HUES64 (cell line): ENCODE data around the gene ACTL8.

ENCODE experiments used
- H3K27ac ChIP-seq: 2 replicates; pipeline ENCODE4 v1.7.0; 2013; ENCODE audit warnings: low read depth, low read length, inconsistent platforms
- H3K27me3 ChIP-seq: 2 replicates; pipeline ENCODE4 v1.6.1; 2013; ENCODE audit warnings: mild to moderate bottlenecking, low read length; ENCODE audit not compliant: insufficient read depth
- H3K36me3 ChIP-seq: 2 replicates; pipeline ENCODE4 v1.6.1; 2013; ENCODE audit warnings: mild to moderate bottlenecking, low read length; ENCODE audit not compliant: insufficient read depth
- H3K4me1 ChIP-seq: 2 replicates; pipeline ENCODE4 v1.6.1; 2013; ENCODE audit warnings: mild to moderate bottlenecking, low read length, moderate library complexity; ENCODE audit not compliant: insufficient read depth
- H3K4me3 ChIP-seq: 2 replicates; pipeline ENCODE4 v1.5.1; 2013; ENCODE audit warnings: mild to moderate bottlenecking, low read length, moderate library complexity
- H3K9ac ChIP-seq: 2 replicates; pipeline ENCODE4 v1.6.1; 2013; ENCODE audit warnings: mild to moderate bottlenecking, low read depth, low read length
- H3K9me3 ChIP-seq: 2 replicates; pipeline ENCODE4 v1.6.1; 2013; ENCODE audit warnings: low read depth, low read length; ENCODE audit not compliant: insufficient read depth
- WGBS: fragments of 150-250, 120-280 bp; methylation state at CpG from one replicate; pipeline ENCODE4 v1.1.7; 2013; ENCODE audit warnings: missing lambda C conversion rate; 5-methylcytosine and 5-hydroxymethylcytosine counted together

The ACTL8 gene

DNA sequence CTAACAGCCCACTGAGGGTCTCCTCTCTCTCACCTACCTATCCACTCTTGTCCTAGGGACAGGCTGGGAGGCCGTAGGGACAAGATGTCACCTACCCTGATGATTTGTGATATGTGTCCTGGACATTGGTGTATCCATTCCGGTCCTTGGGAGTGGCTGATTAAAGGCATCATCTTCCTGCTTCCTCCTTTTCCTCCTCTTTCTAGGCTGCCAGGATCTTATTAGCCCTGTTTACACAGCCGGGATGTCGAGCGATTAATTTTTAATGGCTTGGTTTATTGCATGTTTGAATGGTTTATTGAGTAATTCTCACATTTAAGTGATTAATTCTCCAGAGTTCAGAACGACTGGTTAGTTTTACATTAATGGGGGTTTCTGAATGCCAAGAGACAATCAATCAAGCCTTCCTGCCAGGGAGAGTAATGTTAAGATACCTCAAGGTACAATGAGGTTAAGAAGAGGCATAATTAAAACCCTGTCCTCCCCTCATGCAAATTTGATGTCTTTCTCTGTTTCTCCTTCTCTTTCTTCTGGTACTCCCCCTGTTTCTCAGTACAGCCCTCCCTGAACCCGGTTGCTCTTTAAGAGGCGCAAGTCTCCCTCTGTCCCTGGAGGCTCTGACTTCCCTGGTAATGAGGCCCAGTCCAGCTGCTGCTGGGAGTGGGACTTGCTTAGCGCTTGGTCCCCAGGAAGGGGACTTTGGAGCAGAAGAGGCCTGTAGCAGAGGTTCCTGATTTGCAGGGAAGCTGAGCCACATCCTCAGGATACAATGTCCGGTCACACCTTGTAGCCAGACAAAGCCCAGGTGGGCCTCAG, 50.9 kb downstream of the ACTL8 start:
- H3K27ac ChIP-seq, result no peak overlapping the region
- 88% methylated on average over 10 of the region's 10 CpGs for WGBS

DNA sequence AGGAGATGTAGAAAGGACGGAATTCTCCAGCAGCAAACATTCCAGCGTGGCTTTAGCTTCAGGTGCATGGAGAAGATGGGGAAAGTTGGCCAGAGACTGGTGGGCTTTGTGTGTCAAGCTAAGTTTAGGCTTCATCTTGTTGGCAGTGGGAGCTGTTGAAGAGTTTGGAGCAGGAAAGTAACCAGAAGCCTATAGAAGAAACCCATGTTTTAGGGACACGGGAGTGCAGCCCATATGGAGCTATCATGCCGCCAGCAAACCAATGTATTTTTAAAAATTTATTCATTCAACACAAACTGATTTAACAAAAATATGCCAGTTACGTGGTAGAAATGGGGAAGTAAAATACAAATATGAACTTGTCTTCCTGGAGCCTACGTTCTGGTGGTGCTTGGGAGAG, 53.7 kb downstream of the ACTL8 start:
- H3K9ac ChIP-seq, result no peak overlapping the region
- H3K27ac ChIP-seq, result no peak overlapping the region
- H3K4me3 ChIP-seq, result no peak overlapping the region
- no peaks in the 10 kb centered on the region for H3K4me1 ChIP-seq
- 90% methylated on average over 5 of the region's 6 CpGs for WGBS
- no peaks in the 10 kb centered on the region for H3K27me3 ChIP-seq
- H3K36me3 ChIP-seq, result no peaks in the 10 kb centered on the region
- H3K9me3 ChIP-seq, result peaks cover 11% of the 10 kb centered on the region; the same call in 1 of the 2 replicates

More for the DNA sequence above, 50.9 kb downstream of the ACTL8 start:
- Histone ChIP-seq H3K36me3 (no peaks in the 10 kb centered on the region), H3K4me3 (no peak overlapping the region), H3K27me3 (no peaks in the 10 kb centered on the region), H3K9me3 (peaks cover 11% of the 10 kb centered on the region; the same call in 1 of the 2 replicates), H3K9ac (no peak overlapping the region), H3K4me1 (no peaks in the 10 kb centered on the region)

DNA sequence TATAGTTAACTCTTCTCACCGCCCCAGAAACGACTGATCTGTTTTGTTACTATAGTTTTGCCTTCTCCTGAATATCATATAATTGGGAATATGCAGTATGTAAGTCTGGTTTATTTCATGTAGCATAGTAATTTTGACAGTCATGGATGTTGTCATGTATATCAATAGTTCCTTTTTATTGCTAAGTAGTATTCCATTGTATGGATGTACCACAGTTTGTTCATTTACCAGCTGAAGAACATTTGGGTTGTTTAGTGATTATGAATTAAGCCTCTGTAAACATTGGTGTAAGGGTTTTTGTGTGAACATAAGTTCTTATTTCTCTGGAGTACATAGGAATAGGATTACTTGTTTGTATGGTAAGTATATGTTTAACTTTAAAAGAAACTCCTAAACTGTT, 55.5 kb downstream of the ACTL8 start:
- Histone ChIP-seq H3K27ac (no peak overlapping the region), H3K4me3 (no peak overlapping the region), H3K9me3 (peaks cover 11% of the 10 kb centered on the region; the same call in 1 of the 2 replicates), H3K27me3 (no peaks in the 10 kb centered on the region), H3K36me3 (no peaks in the 10 kb centered on the region), H3K9ac (no peak overlapping the region), H3K4me1 (no peaks in the 10 kb centered on the region)
- WGBS, result 94% methylated on average over 2 of the region's 2 CpGs

DNA sequence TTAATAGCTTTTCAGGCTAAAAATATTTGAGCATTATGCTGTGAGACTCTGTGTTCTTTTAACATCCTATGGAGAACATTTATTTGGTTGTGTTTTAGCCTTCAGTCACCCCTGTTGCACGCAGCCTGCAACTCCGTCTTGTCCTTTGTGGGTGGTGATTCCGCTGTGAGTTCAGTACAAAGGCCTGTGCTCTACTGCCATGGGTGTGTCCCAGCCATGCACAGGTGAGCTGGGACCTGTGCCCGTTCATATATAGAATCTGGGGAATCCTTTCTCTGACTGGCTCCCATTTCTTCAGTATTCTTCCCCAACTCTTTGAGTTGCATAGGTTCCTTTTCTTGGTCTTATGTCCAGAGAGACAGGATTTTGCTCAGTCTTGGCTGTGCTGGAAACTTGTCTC, 61.4 kb downstream of the ACTL8 start:
- no peak overlapping the region for H3K9ac ChIP-seq
- no peak overlapping the region for H3K4me3 ChIP-seq
- 94% methylated on average over 4 of the region's 4 CpGs for WGBS
- no peaks in the 10 kb centered on the region for H3K27me3 ChIP-seq
- H3K27ac ChIP-seq, result no peak overlapping the region
- H3K36me3 ChIP-seq, result no peaks in the 10 kb centered on the region
- H3K9me3 ChIP-seq, result no peaks in the 10 kb centered on the region
- H3K4me1 ChIP-seq, result no peaks in the 10 kb centered on the region

DNA sequence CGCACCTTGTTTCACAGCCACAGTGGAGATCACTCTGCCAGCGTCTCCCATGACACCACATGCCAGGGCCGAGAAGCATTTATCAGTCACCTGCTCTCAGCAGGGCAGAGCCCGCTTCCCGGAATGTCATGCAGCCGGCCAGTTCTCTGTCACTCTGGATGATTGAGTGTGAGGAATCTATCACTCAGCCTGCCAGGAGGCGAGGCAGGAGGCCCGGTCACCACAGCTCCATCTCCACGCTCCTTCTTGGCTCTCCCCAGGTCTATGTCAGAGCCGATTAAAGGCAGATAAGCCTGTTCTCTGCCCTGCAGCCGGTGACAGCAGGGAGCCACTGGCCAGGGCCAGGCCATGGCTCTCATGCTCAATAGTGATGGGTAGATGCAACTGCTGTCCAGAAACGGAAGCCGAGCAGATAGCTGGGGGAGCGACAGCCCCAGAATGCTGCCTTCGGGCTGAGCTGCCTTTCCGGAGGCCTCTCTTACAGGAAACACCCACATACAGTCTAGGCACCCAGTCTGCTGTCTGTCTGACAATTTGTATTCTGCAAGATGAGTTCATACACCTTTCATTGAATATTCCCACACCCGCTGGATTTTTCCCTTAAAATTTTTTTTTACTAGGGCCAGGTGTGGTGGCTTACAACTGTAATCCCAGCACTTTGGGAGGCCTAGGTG, 64.1 kb downstream of the ACTL8 start:
- Histone ChIP-seq H3K27ac (no peak overlapping the region), H3K9ac (no peak overlapping the region), H3K36me3 (no peaks in the 10 kb centered on the region), H3K27me3 (no peaks in the 10 kb centered on the region), H3K4me3 (no peak overlapping the region), H3K9me3 (no peaks in the 10 kb centered on the region), H3K4me1 (no peaks in the 10 kb centered on the region)
- 81% methylated on average over 17 of the region's 17 CpGs for WGBS

DNA sequence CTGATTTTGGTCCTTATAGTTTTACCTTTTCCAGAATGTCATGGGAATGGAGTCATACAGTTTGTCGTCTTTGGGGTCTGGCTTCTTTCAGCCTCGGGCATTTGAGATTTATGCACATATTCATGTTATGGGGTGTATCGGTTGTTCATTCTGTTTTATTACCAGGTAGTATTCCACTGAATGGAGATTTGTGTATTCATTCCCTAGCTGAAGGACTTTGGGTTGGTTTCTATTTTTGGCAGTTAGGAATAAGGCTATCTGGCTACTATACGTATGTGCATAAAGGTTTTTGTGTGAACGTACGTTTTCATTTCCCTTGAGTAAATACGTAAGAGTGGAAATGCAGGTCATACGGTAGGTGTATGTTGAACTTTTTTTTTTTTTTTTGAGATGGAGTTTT, 65.1 kb downstream of the ACTL8 start:
- Histone ChIP-seq H3K9me3 (no peaks in the 10 kb centered on the region), H3K27me3 (no peaks in the 10 kb centered on the region), H3K4me3 (no peak overlapping the region), H3K9ac (no peak overlapping the region), H3K36me3 (no peaks in the 10 kb centered on the region), H3K27ac (no peak overlapping the region), H3K4me1 (no peaks in the 10 kb centered on the region)
- WGBS, result 95% methylated on average over 8 of the region's 8 CpGs

DNA sequence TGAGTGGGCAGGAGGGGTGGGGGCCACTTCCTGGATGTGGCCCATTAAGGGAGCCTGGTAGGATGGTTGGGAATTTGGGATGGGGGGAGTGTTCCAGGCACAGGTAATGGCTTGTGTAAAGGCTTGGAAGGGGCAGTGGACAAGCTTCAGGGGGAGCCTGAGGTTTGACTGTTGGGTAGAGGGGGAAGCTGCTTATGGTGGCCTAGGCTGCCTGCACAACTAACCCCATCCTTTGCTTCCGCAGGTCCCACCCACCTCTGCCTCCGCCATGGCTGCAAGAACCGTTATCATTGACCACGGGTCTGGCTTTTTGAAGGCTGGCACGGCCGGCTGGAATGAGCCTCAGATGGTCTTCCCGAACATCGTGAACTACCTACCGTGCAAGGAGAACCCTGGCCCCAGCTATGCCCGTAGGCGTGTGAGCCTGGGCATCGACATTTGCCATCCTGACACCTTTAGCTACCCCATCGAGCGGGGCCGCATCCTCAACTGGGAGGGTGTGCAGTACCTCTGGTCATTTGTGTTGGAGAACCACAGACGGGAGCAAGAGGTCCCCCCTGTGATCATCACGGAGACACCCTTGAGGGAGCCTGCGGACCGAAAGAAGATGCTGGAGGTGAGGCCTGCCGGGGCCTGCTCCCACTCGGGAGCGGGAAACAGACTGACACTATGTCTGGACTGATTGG, 67.8 kb downstream of the ACTL8 start:
- Histone ChIP-seq H3K9ac (no peak overlapping the region), H3K36me3 (no peaks in the 10 kb centered on the region), H3K27me3 (no peaks in the 10 kb centered on the region), H3K9me3 (no peaks in the 10 kb centered on the region), H3K27ac (no peak overlapping the region), H3K4me3 (no peak overlapping the region), H3K4me1 (no peaks in the 10 kb centered on the region)
- WGBS, result 95% methylated on average over 22 of the region's 22 CpGs

DNA sequence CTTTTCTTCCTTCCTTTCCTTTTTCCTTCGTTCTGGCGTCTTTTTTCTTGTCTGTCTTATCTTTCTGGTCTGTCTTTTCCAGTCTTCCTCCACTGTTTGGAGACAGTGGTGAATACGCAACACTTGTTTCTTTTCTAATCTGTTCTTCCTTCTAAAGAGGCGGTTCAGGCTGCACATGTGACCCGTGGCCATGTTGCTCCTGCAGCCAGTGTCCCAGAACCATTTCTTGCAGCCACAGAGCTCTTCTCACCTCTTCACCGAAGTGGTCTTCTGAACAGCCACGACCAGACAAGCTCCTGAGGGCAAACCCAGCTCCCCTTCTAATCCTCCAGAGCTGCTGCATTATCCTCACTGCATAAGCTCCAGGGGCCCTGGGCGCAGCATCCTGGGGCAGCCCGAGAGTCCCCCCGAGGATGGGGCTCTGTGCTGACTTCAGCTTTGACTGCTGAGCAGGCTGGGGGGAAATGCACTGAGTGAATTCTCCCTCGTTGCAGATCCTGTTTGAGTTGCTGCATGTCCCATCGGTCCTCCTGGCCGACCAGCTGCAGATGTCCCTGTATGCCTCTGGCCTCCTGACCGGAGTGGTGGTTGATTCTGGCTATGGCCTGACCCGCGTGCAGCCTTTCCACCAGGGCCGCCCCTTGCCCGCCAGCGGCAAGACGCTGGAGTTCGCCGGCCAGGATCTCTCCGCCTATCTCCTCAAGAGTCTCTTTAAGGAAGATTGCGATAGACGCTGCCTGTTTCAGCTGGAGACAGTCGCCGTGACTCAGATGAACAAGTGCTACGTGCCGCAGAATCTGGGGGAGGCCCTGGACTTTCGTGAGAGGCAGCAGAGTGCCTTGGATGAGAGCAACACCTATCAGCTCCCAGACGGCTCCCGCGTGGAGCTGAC, 70.4 kb downstream of the ACTL8 start:
- no peak overlapping the region for H3K27ac ChIP-seq
- WGBS, result 90% methylated on average over 33 of the region's 33 CpGs
- H3K9me3 ChIP-seq, result no peaks in the 10 kb centered on the region
- H3K27me3 ChIP-seq, result no peaks in the 10 kb centered on the region
- no peak overlapping the region for H3K9ac ChIP-seq
- H3K4me1 ChIP-seq, result no peaks in the 10 kb centered on the region
- no peaks in the 10 kb centered on the region for H3K36me3 ChIP-seq
- no peak overlapping the region for H3K4me3 ChIP-seq

DNA sequence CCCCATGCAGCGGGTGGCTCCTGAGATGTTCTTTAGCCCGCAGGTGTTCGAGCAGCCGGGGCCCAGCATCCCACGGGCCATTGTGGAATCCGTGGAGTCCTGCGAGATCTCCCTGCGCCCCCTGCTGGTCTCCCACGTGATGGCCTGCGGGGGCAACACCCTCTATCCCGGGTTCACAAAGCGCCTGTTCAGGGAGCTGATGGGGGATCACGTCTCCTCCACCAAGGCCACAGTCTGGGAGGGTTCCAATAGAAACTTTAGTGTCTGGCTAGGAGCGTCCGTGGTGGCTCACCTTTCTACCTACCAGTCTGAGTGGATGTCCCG, 71.0 kb downstream of the ACTL8 start:
- WGBS, result 54% methylated on average over 16 of the region's 16 CpGs
- H3K4me3 ChIP-seq, result no peak overlapping the region
- no peaks in the 10 kb centered on the region for H3K9me3 ChIP-seq
- H3K4me1 ChIP-seq, result no peaks in the 10 kb centered on the region
- H3K9ac ChIP-seq, result no peak overlapping the region
- H3K27ac ChIP-seq, result no peak overlapping the region
- H3K27me3 ChIP-seq, result no peaks in the 10 kb centered on the region
- no peaks in the 10 kb centered on the region for H3K36me3 ChIP-seq

DNA sequence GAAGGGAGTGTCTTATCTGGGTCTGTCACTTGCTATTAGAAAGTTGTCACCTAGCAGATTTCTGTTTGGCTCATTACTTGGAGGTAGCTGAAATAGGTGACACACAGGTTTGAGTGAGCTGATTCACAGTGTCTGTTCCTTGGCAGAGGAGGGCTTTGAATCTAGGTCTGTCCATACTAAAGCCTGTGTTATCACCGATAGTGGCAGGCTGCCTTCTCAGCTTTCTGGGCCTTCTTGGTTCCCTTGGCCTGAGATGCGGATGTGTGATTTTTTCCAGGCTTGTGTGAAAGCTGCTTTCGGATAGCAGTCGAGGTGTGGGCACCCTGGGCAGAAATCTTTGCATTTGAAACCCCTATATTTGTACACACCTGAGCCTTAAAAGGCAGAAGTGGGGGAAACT, 73.9 kb downstream of the ACTL8 start:
- Histone ChIP-seq H3K9me3 (no peaks in the 10 kb centered on the region), H3K27me3 (no peaks in the 10 kb centered on the region), H3K4me1 (no peaks in the 10 kb centered on the region), H3K4me3 (no peak overlapping the region), H3K27ac (no peak overlapping the region), H3K36me3 (no peaks in the 10 kb centered on the region), H3K9ac (no peak overlapping the region)
- WGBS, result 84% methylated on average over 3 of the region's 4 CpGs
